HepG2 (cell line): ENCODE results near the gene TUBA4B. TPM values are rescaled to one million over a fixed set of nuclear protein-coding genes. Genes with fewer than 3 reads are reported as not detected.

Source experiments
- BATF2 ChIP-seq: sonication (generic); formaldehyde crosslinking; IDR thresholded peaks from 2 replicates; pipeline ENCODE4 v1.8.0; 2022; ENCODE audit warnings: mild to moderate bottlenecking, missing genetic modification reagents, moderate library complexity
- CHCHD3 ChIP-seq: sonication (generic); formaldehyde crosslinking; IDR thresholded peaks from 2 replicates; pipeline ENCODE4 v1.8.0; 2022; ENCODE audit warnings: mild to moderate bottlenecking, missing genetic modification reagents, moderate library complexity
- ELK4 ChIP-seq: sonication (generic); formaldehyde crosslinking; IDR thresholded peaks from 2 replicates; pipeline ENCODE4 v1.9.0; 2021; ENCODE audit warnings: missing genetic modification reagents, borderline replicate concordance
- FOSL1 ChIP-seq: sonication (generic); formaldehyde crosslinking; IDR thresholded peaks from 2 replicates; pipeline ENCODE4 v1.9.0; 2021; ENCODE audit warnings: missing genetic modification reagents, borderline replicate concordance
- GABPA ChIP-seq, 2 experiments: IDR thresholded peaks; 2 replicates each; pipeline ENCODE4 v1.6.1; 2011 to 2016; ENCODE audit warnings: low read depth in 2 of 2, low read length in 1 of 2, missing biosample characterization in 1 of 2, missing genetic modification characterization in 1 of 2
- GATA4 ChIP-seq: sonication (generic); IDR thresholded peaks from 2 replicates; pipeline ENCODE4 v1.6.1; 2016; ENCODE audit warnings: antibody characterized with exemption, low read depth, borderline replicate concordance
- HOMEZ ChIP-seq: IDR thresholded peaks from 2 replicates; pipeline ENCODE4 v1.6.1; 2016; ENCODE audit warnings: low read depth
- PHB2 ChIP-seq: fragments of 450-650 bp; IDR thresholded peaks from 2 replicates; pipeline ENCODE4 v1.6.1; 2018; ENCODE audit not compliant: partially characterized antibody
- SCMH1 ChIP-seq: sonication (generic); formaldehyde crosslinking; IDR thresholded peaks from 2 replicates; pipeline ENCODE4 v1.9.0; 2021; ENCODE audit warnings: missing genetic modification reagents, mild to moderate bottlenecking, borderline replicate concordance
- SIN3A ChIP-seq: IDR thresholded peaks from 2 replicates; pipeline ENCODE4 v1.6.1; 2011; ENCODE audit warnings: low read depth, mild to moderate bottlenecking, control low read depth, low read length, borderline replicate concordance
- SRSF9 ChIP-seq: fragments of 200-400 bp; formaldehyde crosslinking; IDR thresholded peaks from 2 replicates; pipeline ENCODE4 v1.6.1; 2018; ENCODE audit warnings: borderline replicate concordance, mild to moderate bottlenecking, low read depth, low read length; ENCODE audit not compliant: insufficient read depth, poor library complexity, severe bottlenecking
- TFAP4 ChIP-seq: sonication (generic); IDR thresholded peaks from 2 replicates; pipeline ENCODE4 v1.6.1; 2016; ENCODE audit warnings: low read depth, borderline replicate concordance
- TIGD3 ChIP-seq: sonication (generic); formaldehyde crosslinking; IDR thresholded peaks from 2 replicates; pipeline ENCODE4 v1.5.1; 2020; ENCODE audit warnings: mild to moderate bottlenecking, missing genetic modification reagents, borderline replicate concordance
- YY1 ChIP-seq: IDR thresholded peaks from 2 replicates; pipeline ENCODE4 v1.6.1; 2011; ENCODE audit warnings: low read length, low read depth, moderate library complexity, mild to moderate bottlenecking; ENCODE audit not compliant: insufficient read depth, insufficient replicate concordance
- ZBTB34 ChIP-seq: sonication (generic); formaldehyde crosslinking; IDR thresholded peaks from 2 replicates; pipeline ENCODE4 v1.8.0; 2022; ENCODE audit warnings: mild to moderate bottlenecking, missing genetic modification reagents
- ZFP90 ChIP-seq: sonication (generic); formaldehyde crosslinking; IDR thresholded peaks from 2 replicates; pipeline ENCODE4 v1.8.0; 2022; ENCODE audit warnings: missing genetic modification reagents, mild to moderate bottlenecking, inconsistent platforms, borderline replicate concordance
- ZMYM4 ChIP-seq: sonication (generic); formaldehyde crosslinking; IDR thresholded peaks from 2 replicates; pipeline ENCODE4 v1.8.1; 2023; ENCODE audit warnings: mild to moderate bottlenecking, missing genetic modification reagents
- ZNF317 ChIP-seq: sonication (generic); formaldehyde crosslinking; IDR thresholded peaks from 2 replicates; pipeline ENCODE4 v1.5.0; 2020; ENCODE audit warnings: mild to moderate bottlenecking, missing genetic modification reagents
- ZNF343 ChIP-seq: sonication (generic); formaldehyde crosslinking; IDR thresholded peaks from 2 replicates; pipeline ENCODE4 v1.4.0; 2020; ENCODE audit warnings: mild to moderate bottlenecking, missing genetic modification reagents
- ZSCAN9 ChIP-seq: IDR thresholded peaks from 2 replicates; pipeline ENCODE4 v1.6.1; 2016; ENCODE audit warnings: borderline replicate concordance
- polyA plus RNA-seq, 8 experiments: library from polyadenylated mRNA; depleted of rRNA in 3 of 8; stranded (reverse) in 7 of 8; unstranded in 1 of 8; fragments of >200 nt; fragmentation: Illumina TruSeq in 4 of 8; extraction: Trizol in 4 of 8; gene quantifications; 2 replicates each; pipeline versions ENCODE4 v1.2.1 to v1.2.3, GENCODE V29; 2011 to 2016; ENCODE audit warnings: low read depth in 4 of 8, missing spikeins in 1 of 8, mixed read lengths in 1 of 8; ENCODE audit not compliant: insufficient read depth in 1 of 8
- total RNA-seq, 5 experiments: library from RNA; depleted of rRNA; stranded (reverse); fragments of >200 nt; fragmentation: Illumina TruSeq; extraction: Trizol; gene quantifications; 2 replicates each; pipeline ENCODE4 v1.2.3, GENCODE V29; 2016; ENCODE audit warnings: low read depth in 1 of 5

Gene TUBA4B
- total and polyA plus RNA-seq, 2 of the 13 experiments (the other 11 are each of a cell fraction or from before 2014, with no cell fraction given) = 0.18 to 0.22 TPM

- TF ChIP-seq HOMEZ (CRISPR knock-in tag) (peak; percentile 11; the same call in 1 of the 2 replicates), TFAP4 (no peak), TIGD3 (CRISPR knock-in tag) (no peak), CHCHD3 (CRISPR knock-in tag) (peak; percentile 87), FOSL1 (CRISPR knock-in tag) (no peak), ZNF317 (0 out of 2 replicates have a peak, but pooled peaks have one; percentile 72), BATF2 (CRISPR knock-in tag) (no peak), SIN3A (peak; percentile 62; the same call in 1 of the 2 replicates), ZBTB34 (peak; percentile 81; the same call in 1 of the 2 replicates), SRSF9 (no peak), ELK4 (CRISPR knock-in tag) (no peak), YY1 (peak; percentile 67), GATA4 (peak; percentile 82), ZFP90 (CRISPR knock-in tag) (peak; percentile 83), ZSCAN9 (CRISPR knock-in tag) (peak; percentile 78; the same call in 1 of the 2 replicates), SCMH1 (CRISPR knock-in tag) (no peak), ZMYM4 (CRISPR knock-in tag) (peak; percentile 84), GABPA (IDR thresholded peaks at IDR 0.05; ENCODE audit: low read depth, low read length) (no peak), GABPA (CRISPR knock-in tag; IDR thresholded peaks at IDR 0.05; ENCODE audit: low read depth) (peak; percentile 41), ZNF343 (peak; percentile 63; the same call in 1 of the 2 replicates), PHB2 (no peak)
These were observed 46.5 kb upstream of the TUBA4B start, which contains the start of gene ZFAND2B (continued) for GRCh38 chr2:219206328-219207133.
